Cerebellar nuclear complex (tissue), 1 donor: ENCODE measurements around the gene ABCA1.
"Not testable (repeated sequence)": the region's sequence is repeated elsewhere in the genome, so short reads cannot be mapped to it uniquely, and the experiment has no call there.

ENCODE experiments used
- DNase-seq, 2 experiments: peaks; one replicate each; lab custom pipeline; 2025; lab: John Stamatoyannopoulos, UW

The ABCA1 gene

DNA sequence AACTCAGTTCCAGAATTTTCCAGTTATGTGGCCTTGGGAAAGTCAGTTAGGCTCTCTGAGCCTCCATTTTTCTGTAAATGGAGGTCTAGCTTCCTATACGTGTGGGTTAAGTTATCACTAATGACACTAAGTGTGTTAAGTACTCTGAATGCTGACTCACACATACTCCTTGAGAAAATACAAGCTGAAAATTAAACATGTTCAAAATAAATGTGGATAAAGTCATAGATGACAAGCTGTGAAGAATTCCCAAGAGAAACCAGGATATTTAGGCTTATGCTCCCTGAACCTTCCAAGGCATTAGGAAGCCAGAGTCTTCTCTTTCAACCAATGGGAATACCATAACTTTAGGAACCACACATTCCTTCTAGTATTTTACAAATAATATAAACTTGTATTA, 58.1 kb downstream of the ABCA1 start:
- no peak for DNase-seq

DNA sequence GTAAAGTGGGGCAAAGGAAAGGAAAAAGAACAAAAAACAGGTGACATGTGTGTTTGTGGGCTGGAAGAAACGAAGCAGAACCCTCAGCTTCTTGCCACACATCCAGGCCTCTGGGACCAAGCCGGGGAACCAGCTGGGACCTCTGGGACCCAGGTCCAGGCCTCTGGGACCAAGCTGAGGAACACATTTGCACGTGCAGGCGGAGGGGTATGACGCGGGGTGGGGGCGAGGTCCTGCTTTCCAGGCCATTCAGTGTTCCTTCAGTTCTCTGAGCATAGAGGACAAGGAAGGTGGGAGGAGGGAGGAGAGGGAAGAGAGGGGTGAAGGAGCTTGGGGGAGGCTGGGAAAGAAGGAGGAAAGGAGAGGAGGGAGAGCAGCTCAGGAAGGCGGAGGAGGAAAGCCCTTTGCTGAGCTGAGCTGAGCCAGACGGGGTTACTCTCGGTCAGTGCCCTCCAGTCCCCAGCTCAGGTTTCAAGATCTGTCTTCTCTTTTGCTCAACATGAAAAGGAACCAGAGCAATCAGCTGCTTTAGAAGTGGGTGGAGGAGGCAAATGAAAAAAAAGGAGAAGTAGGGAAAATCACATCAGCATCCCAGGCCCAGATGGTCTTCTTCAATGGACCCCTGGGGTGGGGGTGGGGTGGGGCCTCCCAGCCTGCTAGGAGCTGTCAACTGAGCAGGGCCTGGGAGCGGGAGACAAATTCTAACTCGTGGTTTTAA, 59.1 kb downstream of the ABCA1 start:
- DNase-seq, result no peak

DNA sequence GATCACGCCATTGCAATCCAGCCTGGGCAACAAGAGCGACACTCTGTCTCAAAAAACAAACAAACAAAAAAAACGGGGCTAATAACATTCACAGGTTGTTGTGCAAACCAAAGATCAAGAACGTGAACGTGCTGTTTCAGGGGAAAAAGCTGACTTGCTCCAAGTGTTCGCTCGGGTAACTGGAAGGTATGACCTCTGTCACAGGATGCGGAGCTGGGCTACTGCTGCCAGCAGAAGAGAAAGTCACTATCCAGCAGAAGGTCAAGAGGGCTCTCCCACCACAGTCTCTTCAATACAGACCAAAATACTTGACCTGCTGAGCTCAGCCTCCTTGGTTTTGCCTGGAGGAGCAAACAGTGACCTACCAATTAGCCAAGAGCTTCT, 59.7 kb downstream of the ABCA1 start:
- no peak for DNase-seq

DNA sequence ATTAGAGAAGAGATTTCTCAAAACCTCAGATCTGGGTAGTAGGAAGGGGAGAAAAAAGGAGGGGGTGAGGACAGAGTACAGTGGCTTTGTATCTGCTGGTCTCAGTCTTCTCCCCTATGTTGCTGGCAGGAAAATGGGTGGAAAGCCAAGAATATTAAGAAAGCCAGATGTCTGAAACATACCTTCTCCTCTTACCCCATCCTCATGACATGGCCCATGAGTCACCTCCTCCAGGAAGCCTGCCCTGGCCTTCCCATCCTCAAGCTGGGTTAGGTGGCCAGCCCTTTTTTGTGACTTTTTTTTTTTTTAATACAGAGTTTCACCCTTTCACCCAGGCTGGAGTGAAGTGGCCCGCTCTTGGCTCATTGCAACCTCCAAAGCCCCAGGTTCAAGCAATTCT, 61.8 kb downstream of the ABCA1 start:
- DNase-seq, result no peak

DNA sequence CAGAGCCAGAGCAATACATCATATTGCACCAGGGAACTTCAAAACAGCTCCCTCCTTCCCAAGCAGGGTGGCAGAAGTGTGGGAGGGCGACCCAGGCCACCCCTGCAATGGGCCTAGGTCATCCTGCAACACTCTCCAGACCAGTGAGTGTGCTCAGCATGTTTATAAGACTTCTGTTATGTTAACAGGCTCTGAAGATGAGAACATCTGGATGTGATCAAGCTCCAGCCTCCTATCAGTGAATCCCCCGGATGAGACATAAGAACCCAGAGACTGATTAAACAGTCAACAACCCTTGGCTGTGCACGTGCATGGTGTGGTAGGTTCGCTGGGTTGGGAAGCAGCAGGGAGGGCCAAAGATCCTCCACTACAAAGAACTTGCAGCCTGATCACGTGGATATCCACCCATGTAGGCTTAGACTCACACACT, 63.3 kb downstream of the ABCA1 start:
- no peak for DNase-seq

DNA sequence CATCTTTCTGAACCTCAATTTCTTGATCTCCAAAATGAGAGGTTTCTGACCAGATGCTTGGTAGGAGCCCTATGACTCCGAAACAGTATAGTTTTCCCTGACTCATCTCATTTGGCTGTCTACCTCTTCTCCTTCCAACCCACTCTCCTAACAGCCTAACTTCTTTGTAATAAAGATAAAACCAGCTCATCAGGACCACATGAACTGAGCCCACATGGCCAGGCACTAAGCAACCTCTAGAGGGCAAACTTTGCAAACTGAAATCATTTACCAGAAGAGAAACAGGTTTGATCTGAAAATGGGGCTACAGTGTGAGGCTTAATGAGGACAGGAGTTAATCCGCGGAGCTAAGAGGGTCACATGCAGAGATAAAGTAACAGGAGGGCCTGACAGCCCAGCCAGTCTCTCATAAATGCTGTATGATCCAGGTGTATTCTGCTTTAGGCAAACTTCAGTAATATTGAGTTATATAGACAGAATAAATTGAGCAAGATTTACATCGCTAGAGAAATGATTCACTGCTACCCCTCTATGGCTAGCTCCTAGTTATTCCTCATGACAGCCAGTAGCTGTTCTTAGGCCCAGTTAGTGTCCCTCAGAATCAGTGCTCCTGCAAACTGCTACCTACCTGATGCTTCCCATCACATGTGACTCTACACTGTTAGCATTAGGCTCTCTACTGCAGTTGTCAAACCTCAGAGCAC, 64.6 kb downstream of the ABCA1 start:
- DNase-seq, result peak in 1 of 2 experiments; percentile 9

DNA sequence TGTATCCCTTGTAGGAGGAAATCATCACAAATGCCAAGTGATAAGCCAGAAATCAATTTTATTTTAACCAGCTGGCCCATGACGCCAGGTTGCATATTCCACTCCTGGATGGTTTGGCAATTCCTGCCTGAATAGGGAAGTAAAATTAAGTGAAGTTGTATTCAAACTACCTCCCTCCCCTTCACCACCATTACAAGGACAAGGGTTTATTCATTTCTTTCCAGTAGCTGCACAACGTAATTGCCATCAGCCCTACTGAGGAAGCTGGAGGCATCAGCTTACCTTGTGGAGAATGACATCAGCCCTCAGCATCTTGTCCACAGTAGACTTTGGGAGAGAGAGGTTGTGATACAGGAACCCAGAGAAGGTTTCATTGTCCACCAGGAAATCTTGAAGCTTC, 66.6 kb downstream of the ABCA1 start:
- no peak for DNase-seq

DNA sequence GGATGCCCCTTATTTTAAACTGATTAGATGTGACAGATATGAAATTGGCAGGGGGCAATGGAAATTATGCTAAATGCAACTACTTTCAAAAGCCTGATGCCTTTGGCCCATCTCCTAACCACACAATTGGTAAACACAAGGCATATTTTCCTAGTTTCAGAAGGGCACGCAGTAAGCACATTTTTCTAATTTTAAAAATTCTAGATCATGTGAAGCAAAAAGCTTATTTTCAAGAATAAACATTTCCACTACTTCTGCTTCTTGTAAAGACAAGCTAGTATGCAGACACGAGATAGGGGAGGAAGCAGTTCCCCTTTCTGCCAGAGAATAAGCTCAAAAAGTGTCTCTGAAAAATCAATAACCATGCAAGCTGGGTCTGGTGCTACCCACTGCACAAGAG, 67.7 kb downstream of the ABCA1 start:
- no peak for DNase-seq

DNA sequence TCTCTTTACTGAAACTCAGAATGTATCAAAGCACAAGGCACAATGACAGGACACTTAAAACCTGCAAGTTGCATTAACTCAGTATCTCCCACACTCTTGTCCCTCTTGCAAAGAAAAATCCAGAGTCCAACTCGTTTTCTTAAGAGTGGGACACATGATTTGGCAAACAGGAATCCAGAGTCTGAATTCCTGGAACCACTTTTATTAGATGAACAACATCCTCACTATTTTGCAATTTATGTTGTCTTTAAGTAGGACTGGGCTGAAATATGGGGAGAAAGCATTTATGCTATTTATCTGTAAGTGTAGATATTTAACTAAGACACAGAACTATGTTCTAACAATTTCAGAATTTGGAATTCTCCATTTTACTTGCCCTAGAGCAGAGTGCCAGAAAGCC, 69.1 kb downstream of the ABCA1 start:
- DNase-seq, result no peak

DNA sequence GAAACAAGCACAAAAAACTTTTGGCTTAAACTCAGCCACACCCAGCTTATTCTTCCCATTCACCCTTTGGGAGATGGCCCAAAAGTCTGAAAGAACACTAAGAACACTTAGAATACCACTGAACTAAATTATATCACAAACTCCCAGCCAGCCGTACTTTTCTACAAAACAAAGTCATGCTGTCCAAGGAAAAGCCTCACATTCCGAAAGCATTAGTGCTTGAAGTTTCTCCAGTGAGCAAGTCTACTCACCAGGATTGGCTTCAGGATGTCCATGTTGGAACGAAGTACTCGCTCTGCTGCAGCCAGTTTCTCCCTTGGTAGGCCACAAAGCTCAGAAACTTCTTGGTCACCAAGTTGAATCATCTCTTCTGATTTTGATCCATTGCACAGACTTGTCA, 69.7 kb downstream of the ABCA1 start:
- DNase-seq, result no peak

DNA sequence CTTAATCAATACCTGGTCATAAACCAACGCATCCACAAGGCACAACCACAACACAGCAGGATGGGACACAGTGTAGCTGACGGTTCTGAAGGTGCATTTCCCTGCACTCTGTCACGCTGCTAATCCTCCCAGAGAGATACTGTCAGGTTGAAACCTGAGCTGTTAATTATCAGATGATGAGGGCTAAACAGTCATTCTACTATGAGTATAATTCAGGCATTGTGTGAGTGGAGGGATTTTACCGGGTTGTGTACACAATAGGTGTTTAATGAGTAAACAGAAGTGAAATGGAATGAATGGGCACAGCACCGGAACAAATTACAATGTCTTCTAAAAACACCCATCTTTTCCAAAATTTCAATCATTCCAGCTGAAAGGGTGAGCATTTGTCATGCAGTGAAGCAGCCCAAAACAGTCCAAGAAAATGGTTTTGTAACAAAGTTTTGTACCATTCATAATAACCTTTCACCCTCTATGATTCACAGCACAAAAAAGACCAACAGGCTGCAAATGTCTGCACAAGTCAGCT, 71.5 kb downstream of the ABCA1 start:
- DNase-seq, result no peak

DNA sequence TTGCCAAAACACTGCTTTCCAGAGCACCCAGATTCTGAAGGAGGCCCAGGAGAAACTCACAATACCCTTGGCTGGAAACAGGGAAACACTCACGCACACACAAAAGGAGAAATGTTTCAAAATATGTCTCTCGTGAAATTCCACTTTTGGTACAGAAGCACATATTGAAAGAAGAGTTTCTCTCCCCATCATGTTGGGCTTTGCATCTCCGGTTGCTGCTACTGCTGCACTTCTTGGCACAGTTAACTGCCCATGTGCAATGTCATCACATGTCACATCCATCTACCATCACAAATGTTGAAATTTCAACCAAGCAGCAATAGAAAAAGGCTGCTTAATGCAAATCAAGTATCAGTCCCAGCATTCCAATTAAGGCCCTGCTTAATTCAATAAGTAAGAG, 72.1 kb downstream of the ABCA1 start:
- DNase-seq, result no peak

DNA sequence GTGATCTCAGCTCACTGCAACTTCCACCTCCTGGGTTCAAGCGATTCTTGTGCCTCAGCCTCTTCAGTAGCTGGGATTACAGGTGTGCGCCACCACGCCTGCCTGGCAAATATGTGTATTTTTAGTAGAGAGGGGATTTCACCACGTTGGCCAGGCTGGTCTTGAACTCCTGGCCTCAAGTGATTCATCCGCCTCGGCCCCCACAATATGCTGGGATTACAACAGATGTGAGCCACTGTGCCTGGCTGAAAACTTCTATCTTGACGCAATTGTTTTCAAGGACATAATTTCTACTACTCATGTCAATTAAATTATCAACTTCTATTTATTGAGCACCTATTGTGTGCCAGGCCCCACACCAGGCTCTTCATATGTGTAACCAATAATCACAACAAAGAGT, 72.7 kb downstream of the ABCA1 start:
- not testable (repeated sequence) for DNase-seq

DNA sequence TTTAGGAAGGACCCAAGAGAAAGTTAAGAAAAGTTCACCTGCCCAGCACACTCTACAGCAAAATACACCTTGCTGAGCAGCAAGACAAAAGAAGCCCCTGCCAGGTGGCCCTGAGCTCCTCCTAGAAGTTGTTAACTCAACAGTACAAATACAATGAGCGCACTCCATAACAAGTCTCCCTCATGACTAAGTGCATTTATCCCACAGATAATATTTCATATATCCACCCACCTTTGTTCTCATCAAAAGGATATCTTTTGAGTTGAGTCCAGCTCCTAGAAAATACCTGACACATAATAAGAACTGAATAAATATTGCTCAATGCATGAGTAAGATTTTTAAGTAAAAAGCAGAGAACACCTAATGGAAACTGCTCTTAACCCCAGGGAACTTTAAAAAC, 73.3 kb downstream of the ABCA1 start:
- DNase-seq, result no peak

DNA sequence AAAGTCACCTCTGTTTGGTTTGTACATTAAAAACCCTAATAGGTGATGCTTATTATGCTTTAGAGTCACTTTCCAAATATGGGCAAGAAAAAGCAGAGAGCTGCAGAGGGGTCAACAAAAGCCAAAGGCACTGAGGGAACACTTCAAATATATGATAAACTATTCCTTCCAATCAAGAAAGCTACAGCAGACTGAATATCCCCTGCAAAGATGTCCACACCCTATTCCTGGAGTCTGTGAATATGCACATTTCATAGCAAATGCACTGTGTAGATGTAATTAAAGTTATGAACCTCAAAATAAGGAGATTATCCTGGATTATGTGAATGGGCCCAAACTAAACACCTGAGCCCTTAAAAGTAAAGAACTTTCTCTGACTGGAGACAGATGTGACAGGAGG, 74.3 kb downstream of the ABCA1 start:
- DNase-seq, result no peak

DNA sequence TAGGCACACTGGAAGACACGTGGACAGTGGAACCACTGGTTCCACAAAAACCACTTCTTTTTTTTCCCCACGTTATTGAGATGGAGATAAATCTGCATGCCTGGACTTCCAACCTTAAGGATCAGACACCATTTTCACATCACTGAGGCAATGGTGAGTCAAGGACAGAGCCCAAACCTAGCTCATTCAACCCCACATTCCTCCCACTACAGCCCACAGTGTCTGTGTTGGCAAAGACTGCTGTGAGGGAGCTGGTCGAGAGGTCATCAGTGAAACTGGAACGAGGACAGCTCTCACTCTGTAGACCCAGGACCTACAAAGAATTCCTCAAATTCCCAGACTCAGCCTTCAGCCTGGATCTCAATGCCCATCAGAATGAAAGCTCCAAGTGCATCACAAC, 74.8 kb downstream of the ABCA1 start:
- DNase-seq, result no peak

DNA sequence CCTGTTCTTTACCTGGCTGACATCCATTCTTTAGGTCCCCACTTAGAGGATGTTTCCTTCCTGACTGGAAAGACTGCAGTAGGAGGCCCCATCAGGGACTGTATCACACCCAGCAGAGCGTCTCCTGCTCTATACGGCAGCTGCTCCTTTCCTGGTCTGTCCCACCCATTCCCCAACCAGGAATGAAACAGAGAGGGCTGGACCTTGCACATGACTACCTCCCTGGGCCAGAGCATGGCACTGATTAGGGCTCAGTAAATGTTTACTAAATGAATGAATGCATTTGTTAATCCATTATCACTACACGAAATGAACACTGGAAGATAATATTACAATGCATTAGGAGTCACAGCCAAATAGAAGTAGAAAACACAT, 76.4 kb downstream of the ABCA1 start:
- no peak for DNase-seq

DNA sequence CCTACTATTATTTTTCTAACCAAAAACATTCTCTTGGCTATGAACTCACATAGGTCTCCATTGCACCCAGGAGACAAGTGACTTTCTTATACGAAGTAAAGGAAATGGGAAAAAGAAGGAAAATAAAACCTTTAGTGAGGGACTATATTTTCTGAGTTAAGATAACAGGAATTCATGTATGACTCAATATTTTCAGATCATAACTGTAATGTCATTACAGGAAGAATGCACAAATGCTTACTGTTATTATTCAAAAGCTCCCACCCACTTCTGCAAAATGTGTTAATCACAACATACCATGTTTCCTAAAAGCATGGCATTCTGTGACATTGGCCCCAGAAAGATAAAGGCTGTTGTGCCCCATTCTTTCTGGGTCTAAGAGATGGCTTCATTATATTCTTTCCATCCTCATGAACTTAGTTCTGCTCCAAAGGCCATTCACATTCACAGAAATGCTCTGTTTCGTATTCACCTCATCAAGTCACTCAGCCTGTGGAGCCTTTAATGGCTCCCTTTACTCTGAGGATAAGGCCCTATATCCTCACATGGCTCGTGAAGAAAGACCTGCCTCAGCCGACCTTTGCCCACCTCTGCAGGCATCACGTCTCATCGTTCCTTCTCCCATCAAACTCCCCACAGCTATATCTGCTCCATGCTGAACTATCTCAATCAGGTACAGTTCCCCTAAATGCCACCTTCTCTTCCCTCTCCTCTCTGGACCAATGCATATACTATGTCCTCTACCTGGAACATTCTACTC, 77.0 kb downstream of the ABCA1 start:
- DNase-seq, result no peak

DNA sequence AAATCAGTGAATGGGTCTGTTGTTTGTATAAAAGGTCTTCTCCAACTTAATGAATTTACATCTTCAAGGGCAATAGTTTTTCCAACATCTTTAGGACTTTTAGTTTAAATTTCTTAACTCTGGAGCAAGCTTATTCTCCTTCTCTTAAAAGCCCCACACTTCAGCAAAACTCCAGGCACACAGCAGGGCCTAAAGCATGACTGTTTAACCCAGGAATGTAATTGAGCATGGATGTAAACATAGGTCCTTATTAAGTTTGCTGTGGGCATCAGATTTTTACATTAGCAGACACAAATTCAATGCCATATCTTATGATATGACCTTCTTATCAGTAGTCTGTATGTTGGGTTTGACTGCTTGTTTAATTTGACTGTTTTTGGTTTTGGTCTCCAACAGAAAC, 78.9 kb downstream of the ABCA1 start:
- DNase-seq, result no peak

DNA sequence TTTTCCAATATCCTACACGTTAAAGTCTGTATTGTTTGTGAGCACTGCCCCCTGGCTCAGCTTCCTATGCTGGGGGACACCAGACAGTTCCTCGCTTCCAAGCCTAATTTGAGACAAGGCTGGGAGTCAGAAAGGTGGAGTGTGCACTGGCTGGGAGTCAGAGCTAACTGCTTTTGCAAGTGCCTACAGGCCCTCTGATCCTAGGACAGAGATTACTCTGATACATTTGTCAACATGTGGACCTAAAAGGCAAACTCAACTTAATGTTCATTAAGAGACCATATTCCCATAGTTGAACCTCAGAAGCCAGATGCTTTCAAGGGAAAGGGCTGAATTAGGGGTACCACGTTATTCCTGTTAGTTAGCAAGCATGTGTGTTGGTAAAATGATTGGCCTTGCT, 83.2 kb downstream of the ABCA1 start:
- no peak for DNase-seq

DNA sequence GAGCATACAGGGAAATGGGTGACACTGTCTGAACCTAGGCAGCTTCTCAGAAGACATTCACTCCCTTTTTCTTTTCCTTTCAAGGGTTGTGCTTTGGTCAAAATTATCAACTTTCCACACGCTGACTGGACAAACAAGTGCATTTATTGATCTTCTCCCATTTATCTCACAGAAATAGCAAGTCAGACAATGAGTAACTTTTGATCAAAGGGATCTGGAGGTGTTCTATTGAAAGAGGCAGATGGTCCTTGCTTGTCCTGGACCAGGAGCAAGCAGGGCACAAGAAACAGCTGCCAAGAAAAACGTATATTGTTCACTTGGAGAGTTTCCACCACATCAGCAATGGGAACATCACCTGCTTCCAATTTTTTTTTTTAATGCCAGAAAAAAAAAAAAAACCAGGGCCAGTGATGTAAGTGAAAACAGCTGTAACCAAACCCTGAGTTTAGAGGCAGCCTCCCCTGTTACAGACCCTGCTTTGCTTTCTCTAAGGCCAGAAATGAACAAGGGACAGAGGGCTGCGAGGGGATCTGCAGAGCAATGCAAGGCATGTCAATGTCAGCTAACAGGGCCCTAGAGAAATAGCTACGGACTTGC, 84.2 kb downstream of the ABCA1 start:
- no peak for DNase-seq

DNA sequence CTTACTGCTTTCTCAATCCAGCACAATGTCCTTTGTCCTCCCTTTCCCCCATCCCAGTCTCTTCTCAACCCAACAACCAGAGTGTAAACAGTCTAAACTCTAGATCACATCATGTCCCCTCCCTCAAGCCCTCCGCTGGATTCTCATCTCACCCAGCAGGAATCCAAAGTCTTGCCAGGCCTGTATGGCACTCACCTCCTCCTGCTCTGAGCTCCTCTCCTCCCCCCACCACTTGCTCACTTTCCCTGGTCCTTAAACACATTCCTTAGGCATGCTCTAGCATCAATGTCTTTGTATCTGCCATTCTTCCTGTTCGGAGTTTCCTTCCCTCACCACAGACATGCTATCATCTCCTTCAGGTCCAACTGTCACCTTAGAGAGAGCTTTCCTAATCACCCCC, 85.3 kb downstream of the ABCA1 start:
- DNase-seq, result no peak
